ENCODE data around the gene COL21A1.

Gene COL21A1

DNA sequence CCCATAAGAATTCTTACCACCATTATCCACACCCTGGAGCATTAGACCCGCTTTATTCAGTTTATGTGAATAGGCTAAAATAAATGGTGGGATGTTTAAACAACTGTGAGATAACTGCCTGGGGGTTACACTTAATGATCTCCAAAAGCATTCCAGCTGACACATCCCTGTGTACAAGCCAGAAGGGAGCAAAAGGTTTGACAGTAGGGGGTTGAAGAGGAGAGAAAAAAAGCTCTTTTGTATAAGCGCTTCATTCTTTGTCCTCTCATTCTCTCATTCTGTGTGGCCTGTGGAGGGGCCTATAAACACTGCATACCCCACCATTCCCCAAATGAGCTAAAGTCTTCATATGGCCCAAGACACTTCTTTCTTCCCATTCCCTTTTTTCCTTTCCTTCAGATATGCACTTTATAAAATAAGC is 30.8 kb upstream of the COL21A1 start:
- H3F3A ChIP-seq (ENCODE audit: control insufficient read depth, insufficient read depth) = no peaks in the 10 kb centered on the region
- H3K4me1 ChIP-seq (ENCODE audit: control insufficient read depth, low read length) = no peaks in the 10 kb centered on the region
- TF ChIP-seq, protein P1, sequence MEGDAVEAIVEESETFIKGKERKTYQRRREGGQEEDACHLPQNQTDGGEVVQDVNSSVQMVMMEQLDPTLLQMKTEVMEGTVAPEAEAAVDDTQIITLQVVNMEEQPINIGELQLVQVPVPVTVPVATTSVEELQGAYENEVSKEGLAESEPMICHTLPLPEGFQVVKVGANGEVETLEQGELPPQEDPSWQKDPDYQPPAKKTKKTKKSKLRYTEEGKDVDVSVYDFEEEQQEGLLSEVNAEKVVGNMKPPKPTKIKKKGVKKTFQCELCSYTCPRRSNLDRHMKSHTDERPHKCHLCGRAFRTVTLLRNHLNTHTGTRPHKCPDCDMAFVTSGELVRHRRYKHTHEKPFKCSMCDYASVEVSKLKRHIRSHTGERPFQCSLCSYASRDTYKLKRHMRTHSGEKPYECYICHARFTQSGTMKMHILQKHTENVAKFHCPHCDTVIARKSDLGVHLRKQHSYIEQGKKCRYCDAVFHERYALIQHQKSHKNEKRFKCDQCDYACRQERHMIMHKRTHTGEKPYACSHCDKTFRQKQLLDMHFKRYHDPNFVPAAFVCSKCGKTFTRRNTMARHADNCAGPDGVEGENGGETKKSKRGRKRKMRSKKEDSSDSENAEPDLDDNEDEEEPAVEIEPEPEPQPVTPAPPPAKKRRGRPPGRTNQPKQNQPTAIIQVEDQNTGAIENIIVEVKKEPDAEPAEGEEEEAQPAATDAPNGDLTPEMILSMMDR (IDR thresholded peaks at IDR 0.05; ENCODE audit: low read depth, low read length, poor library complexity, severe bottlenecking) = no peak
- TF ChIP-seq EZH2phosphoT487 (IDR thresholded peaks at IDR 0.05; ENCODE audit: borderline replicate concordance, low read length) = no peak
- no peaks in the 10 kb centered on the region for H3K79me2 ChIP-seq (ENCODE audit: control insufficient read depth, low read length)
- no peaks in the 10 kb centered on the region for H3K9me2 ChIP-seq (replicated peaks; ENCODE audit: control insufficient read depth, low read length)
- no peaks in the 10 kb centered on the region for H3K9me3 ChIP-seq (ENCODE audit: control insufficient read depth, insufficient read depth, low read length)
- H3K4me2 ChIP-seq (ENCODE audit: low read length) = no peak overlapping the region
- H3K36me3 ChIP-seq (ENCODE audit: control insufficient read depth, low read length) = no peaks in the 10 kb centered on the region
- no peaks in the 10 kb centered on the region for H4K20me1 ChIP-seq (ENCODE audit: control insufficient read depth, insufficient read depth, low read depth, low read length)
- no peak overlapping the region for H3K4me3 ChIP-seq (ENCODE audit: low read length)
- no peak overlapping the region for H3K27ac ChIP-seq (ENCODE audit: low read depth, low read length)
- no peaks in the 10 kb centered on the region for H3K27me3 ChIP-seq (ENCODE audit: control insufficient read depth, low read length)

DNA sequence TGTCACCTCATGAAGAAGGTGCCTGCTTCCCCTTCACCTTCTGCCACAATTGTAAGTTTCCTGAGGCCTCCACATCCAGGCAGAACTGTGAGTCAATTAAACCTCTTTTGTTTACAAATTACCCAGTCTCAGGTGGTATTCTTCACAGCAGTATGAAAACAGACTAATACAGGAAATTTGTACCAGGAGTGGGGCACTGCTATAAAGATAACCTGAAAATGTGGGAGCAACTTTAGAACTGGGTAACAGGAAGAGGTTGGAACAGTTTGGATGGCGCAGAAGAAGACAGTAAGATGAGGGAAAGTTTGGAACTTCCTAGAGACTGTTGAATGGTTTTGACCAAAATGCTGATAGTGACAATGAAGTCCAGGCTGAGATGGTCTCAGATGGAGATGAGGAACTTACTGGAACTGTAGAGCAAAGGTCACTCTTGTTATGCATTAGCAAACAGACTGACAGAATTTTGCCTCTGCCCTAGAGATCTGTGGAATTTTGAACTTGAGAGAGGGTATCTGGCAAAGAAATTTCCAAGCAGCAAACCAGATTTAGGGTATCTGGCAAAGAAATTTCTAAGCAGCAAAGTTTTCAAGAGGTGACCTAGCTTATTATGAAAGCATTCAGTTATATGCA is 23.5 kb upstream of the COL21A1 start:
- Histone ChIP-seq H3K27me3 (ENCODE audit: control insufficient read depth, low read length) (no peaks in the 10 kb centered on the region), H3K27ac (ENCODE audit: low read depth, low read length) (no peak overlapping the region), H3F3A (ENCODE audit: control insufficient read depth, insufficient read depth) (no peaks in the 10 kb centered on the region), H4K20me1 (ENCODE audit: control insufficient read depth, insufficient read depth, low read depth, low read length) (no peaks in the 10 kb centered on the region), H3K79me2 (ENCODE audit: control insufficient read depth, low read length) (no peaks in the 10 kb centered on the region), H3K4me1 (ENCODE audit: control insufficient read depth, low read length) (no peaks in the 10 kb centered on the region), H3K9me3 (ENCODE audit: control insufficient read depth, insufficient read depth, low read length) (no peaks in the 10 kb centered on the region), H3K36me3 (ENCODE audit: control insufficient read depth, low read length) (no peaks in the 10 kb centered on the region), H3K4me3 (ENCODE audit: low read length) (no peak overlapping the region), H3K9me2 (replicated peaks; ENCODE audit: control insufficient read depth, low read length) (no peaks in the 10 kb centered on the region), H3K4me2 (ENCODE audit: low read length) (no peak overlapping the region)
- TF ChIP-seq, protein P1 (IDR thresholded peaks at IDR 0.05; ENCODE audit: low read depth, low read length, poor library complexity, severe bottlenecking) = no peak
- no peak for TF ChIP-seq EZH2phosphoT487 (IDR thresholded peaks at IDR 0.05; ENCODE audit: borderline replicate concordance, low read length)

DNA sequence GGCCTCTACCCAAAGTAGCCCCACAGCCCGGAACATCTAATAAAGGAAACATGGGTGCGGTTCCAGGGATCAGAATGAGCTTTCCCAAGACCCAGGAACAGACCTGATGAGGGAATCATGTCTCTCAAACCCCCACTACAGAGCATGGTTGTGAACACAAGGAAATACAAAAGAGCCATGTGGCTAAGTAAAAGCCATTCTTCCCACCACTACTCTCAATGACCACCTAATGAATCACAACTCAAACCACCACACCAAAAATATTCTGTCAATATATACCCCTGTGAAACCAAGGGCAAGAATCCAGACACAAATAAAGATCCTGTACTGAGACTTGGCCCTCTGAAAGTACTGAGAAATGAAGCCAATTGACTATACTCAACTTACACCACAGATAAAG is 20.9 kb upstream of the COL21A1 start:
- no peaks in the 10 kb centered on the region for H4K20me1 ChIP-seq (ENCODE audit: control insufficient read depth, insufficient read depth, low read depth, low read length)
- no peaks in the 10 kb centered on the region for H3K36me3 ChIP-seq (ENCODE audit: control insufficient read depth, low read length)
- TF ChIP-seq, protein P1 (IDR thresholded peaks at IDR 0.05; ENCODE audit: low read depth, low read length, poor library complexity, severe bottlenecking) = no peak
- TF ChIP-seq EZH2phosphoT487 (IDR thresholded peaks at IDR 0.05; ENCODE audit: borderline replicate concordance, low read length) = no peak
- H3K79me2 ChIP-seq (ENCODE audit: control insufficient read depth, low read length) = no peaks in the 10 kb centered on the region
- no peaks in the 10 kb centered on the region; the same call in 1 of the 2 replicates for H3K9me2 ChIP-seq (replicated peaks; ENCODE audit: control insufficient read depth, low read length)
- H3F3A ChIP-seq (ENCODE audit: control insufficient read depth, insufficient read depth) = no peaks in the 10 kb centered on the region
- no peaks in the 10 kb centered on the region for H3K9me3 ChIP-seq (ENCODE audit: control insufficient read depth, insufficient read depth, low read length)
- H3K4me2 ChIP-seq (ENCODE audit: low read length) = no peak overlapping the region
- H3K4me1 ChIP-seq (ENCODE audit: control insufficient read depth, low read length) = no peaks in the 10 kb centered on the region
- no peak overlapping the region for H3K27ac ChIP-seq (ENCODE audit: low read depth, low read length)
- no peak overlapping the region for H3K4me3 ChIP-seq (ENCODE audit: low read length)
- H3K27me3 ChIP-seq (ENCODE audit: control insufficient read depth, low read length) = no peaks in the 10 kb centered on the region
